ENCODE results near the gene ZBTB8B. TPM values are rescaled to one million over a fixed set of nuclear protein-coding genes. Genes with fewer than 3 reads are reported as not detected.
"Not testable (repeated sequence)": the region's sequence is repeated elsewhere in the genome, so short reads cannot be mapped to it uniquely, and the experiment has no call there.

The ZBTB8B gene
- total RNA-seq, 2 donors from 2014 or later = not detected

DNA sequence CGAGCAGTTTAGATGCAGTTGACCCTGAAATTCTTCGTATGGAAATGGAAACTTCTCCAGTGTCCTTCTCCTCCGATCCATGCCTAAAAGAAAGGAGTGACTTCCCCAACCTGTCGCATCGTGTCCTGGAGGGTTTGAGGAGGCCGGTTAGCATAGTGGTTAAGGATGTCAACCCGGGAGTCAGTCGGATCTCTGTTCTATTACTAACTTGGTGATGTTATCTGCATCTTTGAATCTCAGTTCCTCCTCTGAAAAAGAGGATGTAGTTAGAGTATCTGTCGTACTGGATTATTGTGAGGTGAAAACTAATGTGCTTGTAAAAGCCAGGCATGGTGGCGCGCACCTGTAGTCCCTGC lies 684 bp downstream of the ZBTB8B start:
- no peak for DNase-seq
- ATAC-seq = no peak
- intact Hi-C loops (cut with DNase I, micrococcal nuclease) = no loop called here

DNA sequence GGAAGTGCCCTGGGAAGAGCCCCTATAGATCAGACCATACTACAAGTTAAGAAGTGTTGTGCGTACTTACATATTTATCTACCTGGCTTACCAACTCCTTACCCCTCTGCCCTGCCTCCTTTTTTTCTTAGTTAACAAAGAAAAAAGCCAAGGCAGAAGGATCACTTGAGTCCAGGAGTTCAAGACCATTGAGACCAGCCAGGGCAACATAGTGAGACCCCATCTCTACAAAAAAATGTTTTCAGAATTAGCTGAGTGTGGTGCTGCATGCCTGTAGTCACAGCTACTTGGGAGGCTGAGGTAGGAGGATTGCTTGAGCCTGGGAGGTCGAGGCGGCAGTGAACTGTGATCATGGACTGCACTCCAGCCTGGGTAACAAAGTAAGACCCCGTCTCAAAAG lies 1.9 kb downstream of the ZBTB8B start:
- intact Hi-C loops (cut with DNase I, micrococcal nuclease) = no loop called here
- DNase-seq (no peak), ATAC-seq (no peak)

DNA sequence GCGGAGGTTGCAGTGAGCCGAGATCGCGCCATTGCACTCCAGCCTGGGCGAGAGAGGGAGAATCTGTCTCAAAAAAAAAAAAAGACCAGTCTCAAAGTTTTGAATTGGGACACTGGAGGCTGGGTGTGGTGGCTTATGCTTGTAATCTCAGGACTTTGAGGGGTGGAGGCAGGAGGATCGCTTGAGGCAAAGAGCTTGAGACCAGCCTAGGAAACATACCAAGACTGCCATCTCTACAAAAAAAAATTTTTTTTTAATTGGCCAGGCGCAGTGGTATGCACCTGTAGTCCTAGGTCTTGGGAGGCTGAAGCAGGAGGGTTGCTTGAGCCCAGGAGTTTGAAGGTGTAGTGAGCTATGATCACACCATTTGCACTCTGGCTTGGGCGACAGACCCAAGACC lies 3.9 kb downstream of the ZBTB8B start:
- no peak for DNase-seq
- ATAC-seq = no peak
- intact Hi-C loops (cut with DNase I, micrococcal nuclease) = no loop called here

DNA sequence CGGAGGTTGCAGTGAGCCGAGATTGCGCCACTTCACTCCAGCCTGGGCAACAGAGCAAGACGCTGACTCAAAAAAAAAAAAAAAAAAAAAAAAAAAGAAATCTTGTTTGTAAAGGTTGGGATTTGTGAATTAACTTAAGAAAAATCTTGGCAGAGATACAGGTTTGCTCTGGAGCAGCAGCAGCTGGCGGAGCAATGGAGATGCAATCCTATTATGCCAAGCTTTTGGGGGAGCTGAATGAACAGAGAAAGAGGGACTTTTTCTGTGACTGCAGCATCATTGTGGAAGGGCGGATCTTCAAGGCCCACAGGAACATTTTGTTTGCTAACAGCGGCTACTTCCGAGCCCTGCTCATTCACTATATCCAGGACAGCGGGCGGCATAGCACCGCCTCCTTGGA lies 5.6 kb downstream of the ZBTB8B start:
- no peak for DNase-seq
- intact Hi-C loops (cut with DNase I, micrococcal nuclease) = no loop called here
- no peak for ATAC-seq

DNA sequence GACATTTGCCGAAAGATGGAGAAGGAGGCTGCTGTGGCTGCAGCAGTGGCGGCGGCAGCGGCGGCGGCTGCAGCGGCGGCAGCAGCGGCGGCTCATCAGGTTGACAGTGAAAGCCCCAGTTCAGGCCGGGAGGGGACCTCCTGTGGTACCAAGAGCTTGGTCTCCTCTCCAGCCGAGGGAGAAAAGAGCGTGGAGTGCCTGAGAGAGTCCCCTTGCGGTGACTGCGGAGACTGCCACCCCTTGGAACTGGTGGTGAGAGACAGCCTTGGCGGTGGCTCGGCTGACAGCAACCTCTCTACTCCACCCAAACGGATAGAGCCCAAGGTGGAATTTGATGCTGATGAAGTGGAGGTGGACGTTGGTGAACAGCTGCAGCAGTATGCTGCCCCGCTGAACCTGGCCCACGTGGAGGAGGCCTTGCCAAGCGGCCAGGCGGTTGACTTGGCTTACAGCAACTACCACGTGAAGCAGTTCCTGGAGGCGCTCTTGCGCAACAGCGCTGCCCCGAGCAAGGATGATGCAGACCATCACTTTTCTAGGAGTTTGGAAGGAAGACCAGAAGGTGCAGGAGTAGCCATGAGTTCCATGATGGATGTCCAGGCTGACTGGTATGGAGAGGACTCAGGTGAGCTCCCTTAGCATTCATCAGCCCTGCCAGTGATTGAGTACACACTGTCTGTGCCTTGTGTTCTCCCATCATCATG lies 6.3 kb downstream of the ZBTB8B start:
- DNase-seq (no peak), ATAC-seq (peak; percentile 46)
- intact Hi-C loops (cut with DNase I, micrococcal nuclease) = no loop called here

DNA sequence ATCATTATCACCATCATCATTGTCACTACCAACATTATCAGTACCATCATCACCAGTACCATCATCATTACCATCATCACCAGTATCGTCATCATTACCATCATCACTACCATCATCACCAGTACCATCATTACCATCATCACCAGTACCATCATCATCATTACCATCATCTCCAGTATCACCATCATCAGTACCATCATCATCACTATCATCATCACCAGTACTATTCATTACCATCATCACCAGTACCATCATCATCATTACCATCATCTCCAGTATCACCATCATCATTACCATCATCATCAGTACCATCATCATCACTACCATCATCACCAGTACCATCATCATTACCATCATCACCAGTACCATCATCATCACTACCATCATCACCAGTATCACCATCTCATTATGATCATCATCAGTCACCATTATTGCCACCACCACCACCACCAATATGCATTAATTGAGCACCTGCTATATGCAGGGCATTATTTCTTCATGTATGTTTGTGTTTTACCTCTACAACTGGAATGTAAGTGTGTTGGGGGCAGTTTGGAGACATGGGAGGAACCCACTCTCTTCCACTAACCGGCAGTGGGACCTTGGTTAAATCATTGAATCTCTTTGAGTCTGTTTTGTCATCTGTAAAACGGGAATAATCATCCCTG lies 7.0 kb downstream of the ZBTB8B start:
- DNase-seq = no peak
- intact Hi-C loops (cut with DNase I, micrococcal nuclease) = no loop called here
- no peak for ATAC-seq

DNA sequence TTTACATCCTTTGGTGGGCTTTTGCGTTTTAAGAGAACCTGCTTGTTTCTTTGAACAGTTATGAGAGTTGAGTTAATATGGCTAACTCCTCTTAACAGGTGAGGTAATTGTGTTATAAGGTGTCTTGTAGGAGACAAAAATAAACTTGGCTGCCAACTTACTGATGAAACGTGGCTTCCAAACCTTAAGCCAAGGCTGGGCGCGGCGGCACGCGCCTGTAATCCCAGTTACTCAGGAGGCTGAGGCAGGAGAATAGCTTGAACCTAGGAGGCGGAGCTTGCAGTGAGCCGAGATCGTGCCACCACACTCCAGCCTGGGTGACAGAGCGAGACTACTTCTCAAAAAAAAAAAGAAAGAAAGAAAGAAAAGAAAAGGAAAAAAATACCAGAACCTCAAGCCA lies 8.1 kb downstream of the ZBTB8B start:
- ATAC-seq; DNase-seq; intact Hi-C loops (cut with DNase I, micrococcal nuclease): not testable (repeated sequence)

DNA sequence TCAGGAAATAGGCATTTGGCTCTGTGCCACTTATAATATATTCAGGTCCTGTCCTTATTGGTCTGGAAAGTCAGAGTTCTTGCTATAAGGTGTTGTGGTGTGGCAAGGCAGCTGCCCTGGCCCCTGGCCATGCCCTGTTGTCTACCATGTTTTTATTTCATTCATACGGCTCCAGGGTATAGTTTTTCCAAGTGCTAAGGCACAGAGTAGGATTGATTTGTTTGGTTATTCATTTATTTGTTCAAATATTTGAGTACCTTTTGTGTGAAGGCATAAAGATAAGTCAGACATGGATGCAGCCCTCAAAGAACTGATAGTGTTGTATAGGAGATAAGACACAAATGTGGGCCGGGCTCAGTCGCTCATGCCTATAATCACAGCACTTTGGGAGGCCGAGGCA lies 10.1 kb downstream of the ZBTB8B start:
- DNase-seq = no peak
- intact Hi-C loops (cut with DNase I, micrococcal nuclease) = no loop called here
- ATAC-seq = no peak

DNA sequence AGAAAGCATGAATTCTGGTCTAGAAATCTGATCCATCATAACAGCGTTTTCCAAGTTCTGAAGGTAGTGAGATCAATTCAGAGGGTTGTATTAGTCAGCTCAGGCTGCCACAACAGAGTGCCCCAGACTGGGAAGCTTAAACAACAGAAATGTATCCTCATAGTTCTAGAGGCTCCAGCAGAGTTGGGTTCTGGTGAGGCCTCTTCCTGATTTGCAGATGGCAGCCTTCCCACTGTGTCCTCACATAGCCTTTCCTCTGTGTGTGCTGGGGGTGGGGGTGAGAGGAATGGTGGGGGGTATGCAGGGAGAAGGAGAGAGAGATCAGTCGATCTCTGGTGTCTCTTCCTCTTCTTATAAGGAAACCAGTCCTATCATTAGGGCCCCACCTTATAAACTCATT lies 15.1 kb downstream of the ZBTB8B start:
- DNase-seq (no peak), ATAC-seq (no peak)
- intact Hi-C loops (cut with DNase I, micrococcal nuclease) = no loop called here

DNA sequence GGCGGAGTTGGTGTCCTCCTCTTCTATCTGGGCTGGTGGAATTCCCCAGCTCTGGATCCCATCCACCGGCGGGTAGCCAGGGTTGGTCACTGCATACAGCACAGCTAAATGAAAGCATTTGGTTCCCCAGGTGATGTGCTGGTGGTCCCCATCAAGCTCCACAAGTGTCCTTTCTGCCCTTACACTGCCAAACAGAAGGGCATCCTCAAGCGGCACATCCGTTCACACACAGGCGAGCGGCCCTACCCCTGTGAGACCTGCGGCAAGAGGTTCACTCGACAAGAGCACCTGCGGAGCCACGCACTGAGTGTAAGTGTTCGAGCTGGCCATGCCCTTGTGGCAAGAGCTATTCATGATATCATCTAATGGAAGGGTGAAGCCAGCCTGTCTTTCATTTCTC lies 15.9 kb downstream of the ZBTB8B start:
- DNase-seq (no peak), ATAC-seq (no peak)
- intact Hi-C loops (cut with DNase I, micrococcal nuclease) = no loop called here

DNA sequence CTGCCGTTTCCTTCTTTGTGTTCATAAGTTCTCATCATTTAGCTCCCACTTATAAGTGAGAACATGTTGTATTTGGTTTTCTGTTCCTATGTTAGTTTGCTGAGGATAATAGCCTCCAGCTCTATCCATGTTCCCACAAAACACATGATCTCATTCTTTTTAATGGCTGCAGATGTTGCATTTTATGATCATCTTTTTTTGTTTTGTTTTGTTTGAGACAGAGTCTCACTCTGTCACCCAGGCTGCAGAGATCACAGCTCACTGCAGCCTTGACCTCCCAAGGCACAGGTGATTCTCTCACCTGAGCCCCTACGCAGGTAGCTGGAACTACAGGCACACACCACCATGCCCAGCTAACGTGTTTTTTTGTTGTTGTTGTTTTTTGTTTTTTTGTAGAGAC lies 16.9 kb downstream of the ZBTB8B start:
- ATAC-seq; intact Hi-C loops (cut with DNase I, micrococcal nuclease); DNase-seq: not testable (repeated sequence)

DNA sequence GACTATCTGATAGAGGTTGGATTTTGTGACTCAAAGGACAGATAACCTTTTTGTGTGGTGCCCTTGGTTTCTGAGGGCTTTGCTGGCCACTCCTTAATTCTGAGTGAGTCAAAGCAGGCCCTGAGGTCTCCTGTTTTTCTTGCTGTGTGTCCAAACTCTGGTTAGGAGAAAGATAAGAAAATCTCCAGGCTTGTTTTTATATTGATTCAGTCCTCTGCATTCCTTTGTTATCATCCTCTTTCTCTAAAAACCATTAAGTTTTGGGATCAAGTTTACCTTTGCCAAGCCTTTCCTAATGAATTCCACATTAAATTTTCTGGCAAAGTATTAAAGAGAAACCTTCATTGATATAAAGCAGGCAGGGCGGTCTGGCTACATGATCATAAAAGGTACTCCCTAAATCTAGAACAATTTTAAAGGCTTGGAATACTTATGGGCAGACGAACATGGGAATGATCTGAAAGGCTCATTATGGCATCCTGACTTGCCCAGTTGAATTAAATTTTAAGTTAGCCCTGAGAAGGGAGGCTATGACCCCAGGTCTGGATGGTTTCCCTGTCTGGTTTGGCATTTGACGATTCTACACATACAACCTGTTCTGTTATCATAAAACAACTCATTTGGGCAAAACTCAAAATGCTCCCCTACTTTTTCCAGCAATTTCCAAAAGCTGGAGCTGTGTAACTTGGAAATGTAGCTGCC lies 20.8 kb downstream of the ZBTB8B start:
- intact Hi-C loops (cut with DNase I, micrococcal nuclease) = no loop called here
- ATAC-seq (no peak), DNase-seq (no peak)

DNA sequence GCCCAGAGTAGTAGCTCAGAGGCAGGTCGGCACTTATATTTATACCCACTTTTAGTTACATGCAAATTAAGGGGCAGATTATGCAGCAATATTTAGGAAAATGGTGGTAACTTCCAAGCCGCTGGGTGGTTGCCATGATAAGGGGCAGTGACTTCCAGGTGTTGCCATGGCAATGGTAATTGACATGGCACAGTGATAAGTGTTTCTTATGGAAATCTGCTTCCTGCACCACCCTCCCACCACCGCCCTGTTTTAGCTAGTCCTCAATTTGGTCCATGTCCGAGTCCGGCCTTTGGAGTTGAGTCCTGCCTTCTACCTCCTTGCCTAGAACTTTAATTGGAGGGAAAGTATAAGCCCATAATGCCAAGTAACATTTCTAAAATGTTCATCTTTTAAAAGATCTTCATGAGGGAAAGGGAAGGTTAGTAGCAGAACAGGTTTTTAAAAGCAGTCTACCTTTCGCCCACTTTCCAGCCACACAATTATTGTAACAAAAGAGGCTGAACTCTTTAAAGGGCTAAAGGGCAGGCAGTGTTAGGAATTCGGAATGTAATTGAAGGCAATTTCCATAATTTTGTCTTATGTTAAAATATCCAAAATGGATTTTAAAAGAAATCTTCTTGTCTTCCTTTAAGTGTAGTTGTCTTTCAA lies 21.7 kb downstream of the ZBTB8B start:
- intact Hi-C loops (cut with DNase I, micrococcal nuclease) = no loop called here
- ATAC-seq (peak; percentile 92), DNase-seq (peak in 1 of 2 donors; percentile 31)

DNA sequence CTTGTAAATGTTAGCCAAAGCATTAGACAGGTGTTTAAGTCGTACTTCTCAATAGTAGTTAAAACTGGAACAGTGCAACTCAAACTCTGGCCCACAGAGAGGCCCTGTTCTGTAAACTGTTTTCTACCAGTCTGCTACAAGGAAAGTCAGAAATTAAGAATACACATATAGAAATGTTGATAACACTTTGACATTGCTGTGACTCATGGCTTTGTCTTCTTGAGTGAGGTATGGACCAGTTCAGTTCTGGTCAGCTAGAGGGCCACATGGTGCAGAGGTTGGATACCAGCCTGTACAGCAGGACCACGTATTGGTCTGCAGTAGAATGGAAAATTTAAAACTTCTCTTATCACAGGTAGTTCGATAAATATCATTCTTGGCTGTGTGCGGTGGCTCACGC lies 22.3 kb downstream of the ZBTB8B start:
- DNase-seq = no peak
- intact Hi-C loops (cut with DNase I, micrococcal nuclease) = no loop called here

DNA sequence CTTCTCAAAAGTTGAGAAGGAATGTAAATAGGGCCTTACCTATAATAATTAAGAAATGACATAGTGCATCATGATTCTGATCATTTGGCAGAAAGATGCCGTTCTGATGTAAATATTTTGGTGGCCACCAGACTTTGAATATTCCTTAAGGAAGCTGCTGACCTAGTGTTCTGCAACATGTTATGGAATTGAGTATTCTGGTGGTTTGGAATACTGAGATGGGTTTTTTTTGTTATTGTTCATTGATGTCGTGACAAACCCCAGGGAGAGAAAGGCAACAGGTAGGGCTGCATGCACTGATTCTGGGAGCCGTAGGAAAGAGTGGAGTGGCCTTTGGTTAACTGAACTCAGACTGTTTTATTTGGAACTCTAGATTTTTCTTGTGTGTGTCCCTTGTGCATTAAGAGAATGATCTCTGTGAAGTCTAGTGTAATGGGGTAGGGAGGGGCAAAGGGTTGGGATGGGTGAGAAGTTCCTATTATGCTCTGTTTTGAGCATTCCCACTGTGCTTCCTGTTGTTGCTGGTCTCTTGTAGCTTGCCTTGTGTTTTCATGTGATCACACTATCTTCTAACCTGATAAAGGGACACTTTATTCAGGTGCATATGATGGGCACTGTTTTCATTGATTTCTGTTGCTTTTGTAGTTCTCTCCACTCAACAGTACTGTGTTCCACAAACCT lies 25.0 kb downstream of the ZBTB8B start:
- ATAC-seq (no peak), DNase-seq (no peak)
- intact Hi-C loops (cut with DNase I, micrococcal nuclease) = no loop called here

More for the DNA sequence above, 22.3 kb downstream of the ZBTB8B start:
- peak; percentile 43 for ATAC-seq

DNA sequence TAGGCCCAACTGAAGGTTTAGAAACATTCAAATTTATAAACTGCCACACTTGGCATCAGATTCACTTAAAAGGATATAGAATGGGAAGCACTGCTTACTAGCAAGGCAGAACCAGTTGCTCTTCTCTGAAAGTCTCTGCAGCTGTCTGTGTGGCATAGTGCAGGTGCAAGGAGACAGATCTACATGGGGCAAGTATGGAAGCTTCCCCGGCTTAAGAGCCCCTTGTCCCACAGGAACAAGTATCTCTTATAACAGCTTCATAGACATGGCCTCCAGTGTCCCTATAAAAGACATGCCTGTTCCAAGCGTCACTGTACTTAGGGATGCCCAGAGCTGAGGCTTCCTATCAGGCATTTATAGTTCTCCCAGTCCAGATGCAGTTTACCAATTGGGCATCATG lies 26.5 kb downstream of the ZBTB8B start:
- no peak for ATAC-seq
- DNase-seq = no peak
- intact Hi-C loops (cut with DNase I, micrococcal nuclease) = no loop called here

DNA sequence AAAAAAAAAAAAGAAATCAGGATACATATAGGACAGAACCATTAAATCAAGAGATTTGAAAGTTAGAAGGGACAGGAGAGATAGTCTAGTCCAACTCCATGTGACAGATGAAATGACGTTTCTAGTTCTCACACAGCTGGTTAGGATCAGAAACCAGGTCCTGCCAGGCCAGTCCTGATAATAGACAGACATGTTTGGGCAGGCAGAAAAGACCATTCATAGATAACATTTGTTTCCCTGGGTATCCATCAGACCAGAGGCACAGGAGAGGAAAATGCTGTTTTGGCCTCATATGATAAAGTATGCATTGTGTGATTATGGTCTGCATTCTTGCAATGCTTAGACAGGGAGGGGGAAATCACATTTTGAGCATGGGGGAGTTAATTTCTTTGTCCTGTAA lies 29.3 kb downstream of the ZBTB8B start:
- DNase-seq = no peak
- intact Hi-C loops (cut with DNase I, micrococcal nuclease) = no loop called here
- no peak for ATAC-seq

DNA sequence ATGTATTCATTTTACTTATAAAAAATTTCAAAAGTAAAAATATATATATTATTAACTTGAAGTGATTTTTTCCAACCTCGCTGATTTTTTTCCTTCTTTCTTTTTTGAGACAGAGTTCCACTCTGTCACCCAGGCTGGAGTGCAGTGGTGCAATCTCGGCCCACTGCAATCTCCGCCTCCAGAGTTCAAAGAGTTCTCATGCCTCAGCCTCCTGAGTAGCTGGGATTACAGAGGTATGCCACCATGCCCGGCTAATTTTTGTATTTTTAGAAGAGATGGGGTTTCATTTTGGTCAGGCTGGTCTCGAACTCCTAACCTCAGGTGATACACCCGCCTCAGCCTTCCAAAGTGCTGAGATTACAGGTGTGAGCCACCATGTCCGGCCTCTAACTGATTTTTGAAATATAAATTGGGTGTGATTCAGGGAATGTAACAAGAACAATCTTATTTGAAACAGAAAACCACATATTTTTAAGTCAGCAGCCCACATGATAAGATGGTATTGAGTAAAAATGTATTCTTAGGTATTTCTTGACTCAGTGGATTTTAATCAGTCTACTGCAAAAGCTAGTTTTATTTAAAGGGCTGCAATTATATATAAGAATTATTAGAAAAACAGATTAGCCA lies 30.0 kb downstream of the ZBTB8B start:
- ATAC-seq (no peak), DNase-seq (no peak)
- intact Hi-C loops (cut with DNase I, micrococcal nuclease) = no loop called here

DNA sequence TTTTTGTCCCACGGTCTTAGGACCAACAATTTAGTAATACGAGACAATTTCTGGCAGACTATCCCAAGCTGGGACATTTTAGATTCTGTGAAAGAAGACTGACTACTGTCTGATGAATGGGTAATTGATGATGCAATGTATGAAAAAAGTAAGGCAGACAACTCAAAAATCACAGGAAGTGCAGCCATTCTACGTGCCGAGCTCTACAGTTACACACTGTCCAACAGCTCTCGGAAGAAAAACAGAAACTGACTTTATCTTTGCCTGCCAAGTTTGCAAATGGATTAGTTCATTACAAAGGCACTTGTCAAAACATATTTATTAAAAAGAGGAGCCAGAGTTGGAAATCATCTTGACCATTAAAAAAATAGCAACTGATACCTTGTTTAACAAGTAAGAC lies 31.3 kb downstream of the ZBTB8B start:
- DNase-seq (no peak), ATAC-seq (no peak)
- intact Hi-C loops (cut with DNase I, micrococcal nuclease) = no loop called here

Measured in left colon (tissue), 2 donors.